ENCODE results near the gene FOXM1.
A peak's percentile ranks its signal among the peaks of the same experiment; 100 is the strongest.

The FOXM1 gene, protein sequence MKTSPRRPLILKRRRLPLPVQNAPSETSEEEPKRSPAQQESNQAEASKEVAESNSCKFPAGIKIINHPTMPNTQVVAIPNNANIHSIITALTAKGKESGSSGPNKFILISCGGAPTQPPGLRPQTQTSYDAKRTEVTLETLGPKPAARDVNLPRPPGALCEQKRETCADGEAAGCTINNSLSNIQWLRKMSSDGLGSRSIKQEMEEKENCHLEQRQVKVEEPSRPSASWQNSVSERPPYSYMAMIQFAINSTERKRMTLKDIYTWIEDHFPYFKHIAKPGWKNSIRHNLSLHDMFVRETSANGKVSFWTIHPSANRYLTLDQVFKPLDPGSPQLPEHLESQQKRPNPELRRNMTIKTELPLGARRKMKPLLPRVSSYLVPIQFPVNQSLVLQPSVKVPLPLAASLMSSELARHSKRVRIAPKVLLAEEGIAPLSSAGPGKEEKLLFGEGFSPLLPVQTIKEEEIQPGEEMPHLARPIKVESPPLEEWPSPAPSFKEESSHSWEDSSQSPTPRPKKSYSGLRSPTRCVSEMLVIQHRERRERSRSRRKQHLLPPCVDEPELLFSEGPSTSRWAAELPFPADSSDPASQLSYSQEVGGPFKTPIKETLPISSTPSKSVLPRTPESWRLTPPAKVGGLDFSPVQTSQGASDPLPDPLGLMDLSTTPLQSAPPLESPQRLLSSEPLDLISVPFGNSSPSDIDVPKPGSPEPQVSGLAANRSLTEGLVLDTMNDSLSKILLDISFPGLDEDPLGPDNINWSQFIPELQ

DNA sequence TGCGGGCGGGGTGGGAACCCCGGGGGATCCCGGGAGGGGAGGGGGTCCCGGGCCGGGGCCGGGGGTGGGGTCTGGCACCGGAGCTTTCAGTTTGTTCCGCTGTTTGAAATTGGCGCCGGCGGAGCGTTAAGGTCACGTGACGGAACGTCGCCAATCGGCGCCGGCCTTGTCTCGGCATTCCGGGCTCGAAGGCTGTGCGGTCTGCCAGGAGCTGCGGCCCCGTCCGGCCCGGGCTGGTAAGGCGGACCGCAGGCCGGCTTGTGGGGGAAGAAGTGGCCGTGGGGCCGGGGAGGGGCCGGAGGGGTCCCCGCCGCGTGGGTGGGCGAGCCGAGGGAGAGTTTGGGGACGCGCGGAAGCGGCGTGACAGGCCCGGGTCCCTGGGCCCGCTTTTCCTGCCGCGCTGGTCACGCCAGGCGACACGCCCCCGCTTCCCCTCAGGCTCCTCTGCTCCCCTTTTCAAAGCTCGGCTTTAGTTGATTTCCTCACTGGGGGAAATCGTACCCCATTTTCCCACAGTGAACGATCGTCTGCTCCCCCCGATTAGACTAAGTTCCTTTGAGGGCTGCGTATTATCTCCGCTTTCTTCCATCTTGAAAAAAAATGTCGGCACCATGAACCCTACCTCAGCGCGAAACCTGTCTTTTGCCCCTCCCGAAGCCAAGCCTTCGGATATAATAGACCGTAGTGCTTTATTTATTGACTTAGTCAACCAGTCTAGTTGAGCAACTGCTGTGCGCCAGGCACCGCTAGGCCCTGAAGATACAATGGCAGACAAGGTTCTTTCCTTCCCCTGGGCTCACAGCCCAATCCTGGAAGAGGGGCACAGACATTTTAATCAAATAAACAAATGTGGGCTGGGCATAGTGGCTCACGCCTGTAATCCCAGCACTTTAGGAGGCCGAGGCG is at the start of gene FOXM1, which contains the start of gene RHNO1:
Gene FOXM1 (minus strand): TSS at position 128 of the 906 bp plus-strand sequence. CDS start 2,696 bp downstream, outside the sequence.
Gene RHNO1 (plus strand): TSS at position 177 of the 906 bp plus-strand sequence. CDS start 8,144 bp downstream, outside the sequence.
- DNase-seq, result peak; percentile 72

DNA sequence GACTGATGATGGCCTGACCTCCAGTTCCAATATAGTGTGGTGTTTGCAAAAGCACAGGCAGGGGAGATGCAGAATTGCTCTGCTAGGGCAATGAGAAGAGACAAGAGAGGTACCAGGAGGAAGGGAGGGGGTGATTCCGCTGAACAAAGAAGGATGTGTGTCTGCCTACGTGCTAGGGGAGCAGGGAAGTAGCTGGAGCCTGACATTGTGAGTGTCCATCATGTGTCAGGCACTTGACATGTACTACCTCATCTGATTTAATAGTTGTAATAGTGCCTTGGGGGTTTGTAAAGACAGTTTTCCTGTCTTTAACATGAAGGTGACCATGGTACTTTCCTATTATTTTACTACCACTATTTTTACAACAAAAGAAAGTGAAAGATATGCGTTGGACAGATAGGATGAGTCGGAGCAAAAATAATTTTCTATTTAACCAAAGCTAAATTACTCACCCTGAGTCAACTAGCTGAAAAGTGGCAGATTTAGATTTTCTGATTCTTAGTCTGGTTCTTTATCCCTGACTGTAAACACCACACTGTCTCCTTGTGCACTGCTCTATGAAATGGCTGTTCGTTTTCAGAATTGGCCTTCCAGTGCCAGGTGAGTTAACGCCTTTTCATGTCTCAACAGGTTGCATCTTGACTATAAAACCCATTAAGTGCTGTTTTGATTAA is 48.5 kb upstream of the FOXM1 start:
- no peak for DNase-seq

DNA sequence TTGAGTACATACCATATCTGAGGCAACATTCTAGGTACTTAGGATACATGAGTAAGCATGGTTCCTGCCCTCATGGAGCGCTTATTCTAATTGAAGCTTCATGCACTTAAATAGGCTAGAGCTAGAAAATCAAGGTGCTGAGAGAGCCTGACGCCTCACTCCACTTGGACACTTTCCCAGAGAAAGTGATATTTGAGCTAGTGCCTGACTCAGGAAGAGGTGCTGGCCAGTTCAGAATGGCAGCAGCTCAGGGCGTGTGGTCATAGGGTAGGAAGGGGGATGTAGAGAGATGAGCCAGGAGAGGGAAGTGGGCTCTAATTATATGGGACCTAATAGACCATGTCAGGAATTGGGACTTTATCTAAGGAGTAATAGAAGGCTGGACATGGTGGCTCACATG is 47.0 kb upstream of the FOXM1 start:
- DNase-seq, result no peak

DNA sequence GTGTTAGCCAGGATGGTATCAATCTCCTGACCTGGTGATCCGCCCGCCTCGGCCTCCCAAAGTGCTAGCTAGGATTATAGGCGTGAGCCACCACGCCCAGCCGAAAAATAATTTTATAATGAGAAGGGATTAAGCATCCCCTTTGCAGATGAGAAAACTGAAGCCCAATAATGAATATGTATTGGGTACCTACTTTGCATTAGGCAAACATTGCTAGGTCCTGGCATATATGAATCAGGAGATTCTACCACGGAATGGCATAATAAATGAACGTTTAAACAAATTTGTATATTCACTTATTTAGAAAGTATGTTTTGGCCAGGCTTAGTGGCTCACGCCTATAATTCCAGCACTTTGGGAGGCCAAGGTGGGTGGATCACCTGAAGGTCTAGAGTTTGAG is 46.1 kb upstream of the FOXM1 start:
- DNase-seq, result no peak

DNA sequence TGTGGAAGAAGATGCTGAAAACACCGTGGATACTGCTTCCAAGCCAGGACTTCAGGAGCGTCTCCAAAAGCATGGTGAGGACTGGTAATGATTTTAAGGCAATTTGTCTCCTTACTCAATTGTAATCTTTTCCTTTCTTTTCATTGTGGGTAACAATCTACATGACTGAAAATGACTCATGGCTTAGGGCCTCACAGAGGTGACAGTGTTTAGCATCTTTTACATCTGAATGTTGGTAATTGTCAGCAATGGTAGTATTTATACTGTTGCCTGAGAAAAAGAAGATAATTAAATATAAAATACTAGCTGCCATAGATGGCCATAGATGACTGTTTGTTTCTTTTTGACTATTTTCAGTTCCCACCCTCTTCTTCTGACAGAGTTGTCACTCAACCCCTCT is 45.4 kb upstream of the FOXM1 start:
- DNase-seq, result no peak

DNA sequence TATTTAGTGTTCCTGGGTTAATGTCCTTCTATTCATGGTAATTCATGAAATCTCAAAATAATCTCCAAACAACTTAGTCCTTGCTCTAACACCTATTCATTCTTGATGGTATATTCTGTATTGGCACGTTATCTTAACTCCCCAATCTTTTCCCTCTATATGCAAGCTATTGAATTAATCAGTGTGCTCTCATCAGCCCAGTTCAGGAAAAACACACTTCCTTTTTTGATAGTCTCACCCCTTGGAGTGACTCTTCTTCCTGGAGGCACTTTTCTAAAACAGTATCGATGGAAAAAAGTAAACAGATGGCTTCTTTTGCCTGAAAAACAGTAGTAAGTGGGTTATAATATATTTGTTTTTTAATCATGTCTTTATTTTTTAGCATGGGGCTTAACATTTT is 42.3 kb upstream of the FOXM1 start:
- DNase-seq, result no peak

DNA sequence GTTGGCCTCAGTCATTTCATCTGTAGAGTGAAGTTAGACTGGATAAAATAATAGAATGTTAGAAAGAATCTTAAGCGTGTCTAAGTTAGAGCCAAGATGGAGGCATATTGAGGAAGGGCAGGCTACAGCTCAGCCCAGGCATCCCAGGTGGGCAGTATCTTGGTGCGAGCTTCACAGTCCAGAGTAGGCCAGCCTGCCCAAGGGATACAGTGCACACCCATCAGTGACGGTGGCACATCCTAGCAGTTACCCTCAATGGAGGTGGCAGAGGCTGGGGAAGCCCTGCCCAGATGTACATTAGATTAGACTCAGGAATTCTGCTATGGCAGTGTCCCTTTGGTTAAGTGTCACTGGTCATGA is 35.2 kb upstream of the FOXM1 start:
- no peak for DNase-seq

DNA sequence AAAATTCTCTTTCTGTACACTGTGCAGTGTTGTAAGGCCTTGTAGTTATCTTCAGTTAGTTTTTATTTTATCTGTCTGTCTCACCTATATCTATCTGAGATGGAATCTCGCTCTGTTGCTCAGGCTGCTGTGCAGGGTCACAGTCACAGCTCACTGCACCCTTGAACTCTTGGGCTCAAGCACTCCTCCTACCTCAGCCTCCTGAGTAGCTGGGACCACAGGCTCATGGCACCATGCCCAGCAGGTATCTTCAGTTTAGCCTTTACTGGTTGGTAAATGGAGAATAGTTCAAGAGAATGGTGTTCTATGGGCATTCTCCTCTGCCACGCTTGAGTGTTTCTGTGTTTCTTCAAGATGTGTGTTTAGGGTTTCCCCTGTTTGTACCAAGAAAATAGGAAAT is 27.3 kb upstream of the FOXM1 start:
- DNase-seq, result peak; percentile 51

DNA sequence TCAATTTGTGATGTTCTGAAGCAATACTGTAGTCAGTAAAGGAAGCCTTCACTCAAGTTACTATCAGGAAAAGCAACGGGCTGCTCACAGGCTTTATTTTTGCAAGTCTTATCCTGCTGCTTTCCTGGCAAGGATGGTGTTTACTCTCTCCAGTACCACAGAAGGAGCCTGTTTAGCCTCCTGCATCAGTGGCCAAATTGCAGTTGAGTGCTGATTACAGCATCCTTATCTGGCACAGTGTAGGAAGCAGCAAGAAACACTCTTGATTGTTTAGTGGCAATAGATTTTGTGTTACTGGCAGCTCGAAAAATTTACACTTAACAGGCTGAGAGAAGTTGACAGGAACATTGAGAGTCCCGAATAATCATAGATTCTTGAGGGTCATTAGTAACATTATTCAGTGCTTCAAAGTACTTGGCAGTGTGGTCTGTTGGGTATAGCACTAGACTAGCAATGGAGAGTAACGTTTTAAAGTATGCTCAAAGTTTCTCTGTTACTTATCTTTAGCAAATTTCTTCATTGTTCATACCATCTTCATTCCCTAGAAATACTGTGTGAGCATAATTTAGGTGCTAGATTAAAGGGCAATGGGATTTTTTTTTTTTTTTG is 25.4 kb upstream of the FOXM1 start:
- peak; percentile 82 for DNase-seq

DNA sequence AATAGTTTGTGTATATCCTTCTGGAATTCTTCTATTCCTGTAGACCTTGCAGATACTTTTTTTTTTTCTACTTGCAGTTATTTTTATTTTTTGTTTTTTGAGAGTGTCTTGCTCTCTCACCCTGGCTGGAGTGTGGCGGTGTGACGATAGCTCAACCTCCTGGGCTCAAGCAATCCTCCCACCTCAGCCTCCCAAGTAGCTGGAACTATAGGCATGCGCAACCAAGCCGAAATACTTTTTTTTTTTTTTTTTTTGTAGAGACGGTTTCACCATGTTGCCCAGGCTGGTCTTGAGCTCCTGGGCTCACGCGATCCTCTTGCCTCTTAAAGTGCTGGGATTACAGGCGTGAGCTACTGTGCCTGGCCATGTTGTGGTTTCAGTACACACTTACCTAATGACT is 23.7 kb upstream of the FOXM1 start:
- DNase-seq, result no peak

DNA sequence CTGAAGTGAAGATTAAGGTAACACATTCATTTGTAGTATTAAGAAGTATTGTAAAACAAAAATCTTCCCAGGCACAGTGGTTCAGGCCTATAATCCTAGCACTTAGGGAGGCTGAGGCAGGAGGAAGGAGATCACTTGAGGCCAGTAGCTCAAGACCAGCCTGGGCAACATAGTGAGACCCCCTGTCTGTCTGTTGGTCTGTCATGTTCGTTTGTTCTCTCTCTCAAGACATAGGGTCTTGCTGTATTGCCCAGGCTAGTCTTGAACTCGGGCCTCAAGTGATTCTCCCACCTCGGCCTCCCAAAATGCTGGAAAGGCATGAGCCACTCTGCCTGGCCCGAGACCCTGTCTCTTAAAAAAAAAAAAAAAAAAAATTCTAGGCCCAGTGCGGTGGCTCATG is 20.4 kb upstream of the FOXM1 start:
- DNase-seq, result no peak

DNA sequence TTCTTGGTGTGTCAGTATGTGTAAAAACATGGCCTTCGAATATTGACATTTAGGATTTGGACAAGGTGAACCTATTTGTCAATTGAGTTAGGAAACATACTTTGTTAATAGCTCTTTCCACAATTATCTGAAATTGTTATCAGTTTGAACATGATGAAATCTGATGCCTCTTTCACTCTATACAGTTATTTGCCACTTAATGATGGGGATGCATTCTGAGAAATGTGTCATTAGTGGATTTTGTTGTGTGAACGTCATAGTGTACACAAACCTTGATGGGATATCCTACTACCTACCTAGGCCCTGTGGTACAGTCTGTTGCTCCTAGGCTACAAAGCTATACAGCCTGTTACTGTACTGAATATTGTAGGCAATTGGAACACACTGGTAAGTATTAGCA is 18.5 kb upstream of the FOXM1 start:
- no peak for DNase-seq

DNA sequence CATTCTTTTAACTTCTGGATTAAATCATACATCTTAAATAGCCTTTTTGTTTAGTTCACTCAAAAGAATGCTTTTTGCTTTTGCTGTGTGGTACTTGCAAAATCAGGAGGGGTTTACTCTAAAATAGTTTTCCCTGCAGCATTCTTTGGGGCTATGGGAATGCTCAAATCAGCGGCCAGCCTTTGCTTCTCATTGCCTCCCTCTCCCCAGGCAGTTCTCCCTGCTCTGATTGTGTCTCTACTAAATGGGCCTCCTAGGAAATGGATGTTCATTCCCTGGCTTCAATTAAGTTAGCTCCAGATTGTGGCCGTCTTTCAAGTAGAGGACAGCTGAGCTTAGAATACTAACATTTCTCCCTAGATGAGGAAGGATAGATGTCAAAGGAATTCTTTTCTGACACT is 18.1 kb upstream of the FOXM1 start:
- no peak for DNase-seq

DNA sequence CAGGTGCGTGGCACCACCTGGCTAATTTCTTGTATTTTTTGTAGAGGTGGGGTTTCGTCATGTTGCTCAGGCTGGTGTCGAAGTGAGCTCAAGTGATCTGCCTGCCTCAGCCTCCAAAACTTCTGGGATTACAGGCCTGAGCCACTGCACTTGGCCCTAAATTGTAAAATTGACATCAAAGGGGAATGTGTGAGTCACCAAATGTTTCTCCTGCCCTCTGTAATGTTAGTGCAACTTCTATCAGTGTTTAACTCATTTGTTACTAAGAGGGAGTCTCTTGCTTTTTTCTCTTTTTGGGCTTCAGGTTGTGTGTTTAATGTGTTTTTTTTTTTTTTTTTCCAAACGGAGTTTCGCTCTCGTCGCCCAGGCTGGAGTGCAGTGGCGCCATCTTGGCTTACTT is 16.0 kb upstream of the FOXM1 start:
- no peak for DNase-seq

DNA sequence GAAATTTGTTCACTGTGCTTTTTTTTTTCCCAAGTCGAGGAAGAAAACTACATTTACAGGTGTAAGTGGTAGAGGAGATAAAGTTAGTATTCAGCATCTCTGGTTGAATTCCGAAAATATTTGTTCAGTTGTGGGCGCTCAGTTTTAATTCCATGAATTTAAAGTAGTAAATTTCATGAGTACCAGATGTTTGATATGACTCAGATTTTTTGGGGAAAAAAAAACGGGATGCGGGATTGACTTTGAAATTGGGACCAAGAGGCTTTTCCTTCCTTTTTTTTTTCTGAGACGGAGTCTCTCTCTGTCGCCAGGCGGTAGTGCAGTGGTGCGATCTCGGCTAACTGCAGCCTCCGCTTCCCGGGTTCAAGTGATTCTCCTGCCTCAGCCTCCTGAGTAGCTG is 15.3 kb upstream of the FOXM1 start:
- no peak for DNase-seq

DNA sequence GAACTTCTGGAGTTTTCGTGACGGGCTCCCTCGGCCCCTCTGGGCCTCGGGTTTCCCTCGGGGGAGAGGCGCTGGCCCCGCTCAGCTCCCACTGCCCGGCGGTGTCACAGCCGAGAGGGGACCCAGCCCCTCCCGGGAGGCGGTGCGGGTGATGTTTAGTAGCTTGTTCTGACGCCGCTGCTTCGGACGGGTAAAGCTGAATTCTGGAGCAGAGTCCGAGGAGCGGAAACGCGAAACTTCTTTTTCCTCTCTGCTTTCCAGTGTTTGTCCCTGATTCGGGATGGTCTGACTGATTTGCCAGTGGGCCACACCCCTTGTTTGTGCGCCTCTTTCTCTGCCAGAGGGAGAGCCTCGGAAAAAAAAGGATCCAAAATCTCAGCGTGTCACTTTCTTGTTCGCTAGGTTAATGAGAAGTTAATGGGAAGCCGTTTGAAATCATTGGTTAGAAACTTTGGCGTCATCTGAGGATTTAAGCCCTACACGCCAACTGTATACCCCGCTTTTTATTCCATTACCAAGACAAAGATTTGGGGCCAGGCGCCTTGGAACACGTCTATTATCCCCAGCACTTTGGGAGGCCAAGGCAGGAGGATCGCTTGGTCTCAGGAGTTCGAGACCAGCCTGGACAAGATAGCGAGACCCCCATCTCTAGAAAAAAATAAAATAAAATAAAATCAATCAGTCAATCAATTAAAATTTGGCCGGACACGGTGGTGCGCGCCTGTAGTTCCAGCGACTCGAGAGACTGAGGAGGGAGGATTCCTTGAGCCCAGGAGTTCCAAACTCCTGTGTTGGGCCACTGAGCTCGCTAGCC is 14.5 kb upstream of the FOXM1 start:
- no peak for DNase-seq

DNA sequence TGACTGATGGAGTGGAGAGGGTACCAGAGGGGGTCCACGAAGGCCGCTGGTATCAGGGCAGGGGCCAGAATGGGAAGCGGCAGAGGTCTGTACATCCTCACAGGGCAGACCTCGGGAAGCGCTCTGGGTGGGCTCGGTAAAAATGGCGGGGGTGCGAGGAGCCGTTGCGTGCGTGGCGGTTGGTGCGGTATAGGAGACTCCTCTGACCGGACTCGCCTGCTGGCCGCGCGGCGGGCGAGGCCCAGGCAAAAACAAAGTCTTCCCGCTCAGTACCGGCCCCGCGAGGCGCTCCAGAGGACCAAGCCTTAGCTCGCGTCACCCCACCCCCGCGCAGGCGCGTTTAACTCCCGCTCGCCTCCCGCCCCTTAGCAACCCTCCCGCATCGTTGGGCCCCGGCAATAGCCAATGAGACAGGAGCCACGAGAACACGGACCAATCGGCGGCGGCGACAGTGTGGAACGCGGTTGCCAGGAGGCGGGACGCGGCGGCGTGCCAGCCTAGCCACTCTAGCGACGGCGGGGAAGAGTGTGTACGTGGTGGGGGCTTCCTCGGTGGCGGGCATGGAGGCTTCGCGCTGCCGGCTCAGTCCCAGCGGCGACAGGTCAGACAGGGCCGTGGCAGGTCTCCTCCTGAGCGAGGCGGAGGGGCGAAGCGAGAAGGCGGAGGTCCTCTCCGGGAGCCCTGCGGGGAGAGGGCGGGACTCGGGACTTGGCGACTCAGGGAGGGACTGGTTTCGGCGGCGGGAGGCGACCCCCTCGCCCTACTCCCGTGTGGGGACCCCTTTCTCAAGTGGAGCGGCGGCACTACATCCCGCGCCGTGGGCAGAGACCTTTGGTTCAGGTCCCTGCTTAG is 13.6 kb upstream of the FOXM1 start, which contains the start of gene TULP3:
Gene TULP3 (plus strand): TSS at position 504 of the 852 bp plus-strand sequence. CDS start 57 bp downstream, at position 561.
- peak; percentile 90 for DNase-seq

DNA sequence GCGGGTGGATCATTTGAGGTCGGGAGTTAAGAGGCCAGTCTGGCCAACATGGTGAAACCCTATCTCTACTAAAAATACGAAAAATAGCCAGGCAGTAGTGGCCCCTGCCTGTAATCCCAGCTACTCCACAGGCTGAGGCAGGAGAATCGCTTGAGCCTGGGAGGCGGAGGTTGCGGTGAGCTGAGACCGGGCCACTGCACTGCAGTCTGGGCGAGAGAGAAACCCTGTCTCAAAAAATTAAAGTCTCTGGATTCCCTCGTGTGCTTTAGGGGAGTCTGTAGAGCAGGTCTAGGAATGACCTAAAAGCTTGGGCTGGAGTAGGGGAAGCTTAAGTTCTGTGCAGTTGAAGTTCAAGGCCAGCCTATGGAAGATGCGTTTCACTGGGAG is 13.0 kb upstream of the FOXM1 start:
- DNase-seq, result no peak

DNA sequence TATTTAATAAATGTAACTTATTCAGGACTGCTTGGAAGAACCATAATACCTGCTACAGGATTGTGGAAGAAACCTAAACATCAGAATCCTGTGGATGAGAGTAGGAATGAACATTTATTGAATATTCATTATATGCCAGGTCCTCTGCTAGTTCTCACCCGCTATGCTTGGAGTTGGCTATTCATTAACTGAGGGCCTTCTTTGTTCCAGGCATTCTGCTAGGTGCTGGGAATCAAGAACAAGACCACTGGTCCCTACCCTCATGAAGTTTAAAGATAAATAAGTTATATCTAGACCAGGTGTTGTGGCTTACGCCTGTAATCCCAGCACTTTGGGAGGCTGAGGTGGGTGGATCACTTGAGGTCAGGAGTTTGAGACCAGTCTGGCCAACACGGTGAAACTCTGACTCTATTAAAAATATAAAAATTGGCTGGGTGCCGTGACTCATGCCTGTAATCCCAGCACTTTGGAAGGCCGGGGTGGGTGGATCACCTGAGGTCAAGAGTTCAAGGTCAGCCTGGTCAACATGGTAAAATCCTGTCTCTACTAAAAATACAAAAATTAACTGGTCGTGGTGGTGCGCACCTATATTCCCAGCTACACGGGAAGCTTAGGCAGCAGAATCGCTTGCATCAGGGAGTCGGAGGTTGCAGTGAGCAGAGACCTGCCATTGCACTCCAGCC is 9.9 kb upstream of the FOXM1 start:
- no peak for DNase-seq

DNA sequence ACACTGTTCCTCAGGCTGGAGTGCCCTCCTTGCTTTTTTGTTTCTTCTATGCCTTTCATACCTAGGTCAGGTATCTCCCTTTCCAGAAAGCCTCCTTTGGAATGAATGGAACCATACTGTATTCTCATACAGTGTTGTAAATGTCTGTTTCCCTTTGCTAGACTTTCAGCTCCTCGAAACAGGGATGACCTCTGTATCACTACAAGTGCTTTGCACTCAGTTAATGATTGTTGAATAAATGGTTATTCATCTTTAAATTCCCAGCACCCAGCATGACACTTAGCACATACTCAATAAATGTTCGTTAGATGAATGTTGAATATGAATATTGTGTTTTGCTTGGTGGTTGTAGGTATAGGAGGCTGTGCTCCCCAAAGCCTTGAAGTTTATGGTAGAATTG is 7.8 kb upstream of the FOXM1 start:
- DNase-seq, result no peak
